Parathyroid adenoma (tissue), 2 donors: ENCODE measurements around the gene ECEL1.

Experiments used
- H2AFZ ChIP-seq: fragments of 300-600 bp; sonication (generic); one replicate; pipeline ENCODE4 v1.7.0; 2017; ENCODE audit warnings: antibody characterized with exemption, mild to moderate bottlenecking
- H3K27ac ChIP-seq: fragments of 300-600 bp; sonication (generic); one replicate; pipeline ENCODE4 v1.7.0; 2017
- H3K27me3 ChIP-seq: fragments of 300-600 bp; sonication (generic); one replicate; pipeline ENCODE4 v1.7.0; 2017; ENCODE audit warnings: low read length; ENCODE audit not compliant: control insufficient read depth, insufficient read depth
- H3K36me3 ChIP-seq: fragments of 300-600 bp; sonication (generic); one replicate; pipeline ENCODE4 v1.7.0; 2017; ENCODE audit warnings: low read length; ENCODE audit not compliant: control insufficient read depth, insufficient read depth
- H3K4me1 ChIP-seq: fragments of 300-600 bp; sonication (generic); one replicate; pipeline ENCODE4 v1.7.0; 2017; ENCODE audit warnings: control low read depth
- H3K4me2 ChIP-seq: fragments of 300-600 bp; sonication (generic); one replicate; pipeline ENCODE4 v1.7.0; 2017; ENCODE audit warnings: low read length
- H3K4me3 ChIP-seq: fragments of 300-600 bp; sonication (generic); one replicate; pipeline ENCODE4 v1.7.0; 2017; ENCODE audit warnings: low read depth, low read length
- H3K79me2 ChIP-seq: fragments of 300-600 bp; sonication (generic); one replicate; pipeline ENCODE4 v1.7.0; 2017; ENCODE audit warnings: control low read depth
- H3K9ac ChIP-seq: fragments of 300-600 bp; sonication (generic); one replicate; pipeline ENCODE4 v1.7.0; 2017; ENCODE audit warnings: mild to moderate bottlenecking
- H3K9me3 ChIP-seq: fragments of 300-600 bp; sonication (generic); one replicate; pipeline ENCODE4 v1.7.0; 2017; ENCODE audit warnings: low read length; ENCODE audit not compliant: control insufficient read depth
- CTCF ChIP-seq: fragments of 300-600 bp; sonication (generic); IDR thresholded peaks from one replicate; pipeline ENCODE4 v1.7.0; 2017; ENCODE audit warnings: antibody characterized with exemption, mild to moderate bottlenecking
- donor health status: primary hyperparathyroidism.

ECEL1 gene

GRCh38 chr2:232458661-232459418, 28.8 kb downstream of the ECEL1 start:
- Histone ChIP-seq H3K9me3 (no peaks in the 10 kb centered on the region), H3K4me1 (no peaks in the 10 kb centered on the region), H3K9ac (no peak overlapping the region), H3K36me3 (no peaks in the 10 kb centered on the region), H3K4me3 (no peak overlapping the region), H3K79me2 (no peaks in the 10 kb centered on the region), H3K4me2 (no peak overlapping the region), H2AFZ (no peak overlapping the region), H3K27ac (no peak overlapping the region), H3K27me3 (no peaks in the 10 kb centered on the region)
- TF ChIP-seq CTCF = no peak

GRCh38 chr2:232458051-232458660, 29.5 kb downstream of the ECEL1 start:
- Histone ChIP-seq H3K4me2 (no peak overlapping the region), H3K4me1 (no peaks in the 10 kb centered on the region), H3K36me3 (no peaks in the 10 kb centered on the region), H3K27ac (no peak overlapping the region), H2AFZ (no peak overlapping the region), H3K27me3 (no peaks in the 10 kb centered on the region), H3K79me2 (no peaks in the 10 kb centered on the region), H3K9me3 (no peaks in the 10 kb centered on the region), H3K9ac (no peak overlapping the region), H3K4me3 (no peak overlapping the region)
- no peak for TF ChIP-seq CTCF

GRCh38 chr2:232457121-232458011, 30.3 kb downstream of the ECEL1 start:
- no peak for TF ChIP-seq CTCF
- Histone ChIP-seq H3K4me1 (no peaks in the 10 kb centered on the region), H2AFZ (no peak overlapping the region), H3K9ac (no peak overlapping the region), H3K9me3 (no peaks in the 10 kb centered on the region), H3K4me2 (no peak overlapping the region), H3K79me2 (no peaks in the 10 kb centered on the region), H3K27me3 (no peaks in the 10 kb centered on the region), H3K27ac (no peak overlapping the region), H3K4me3 (no peak overlapping the region), H3K36me3 (no peaks in the 10 kb centered on the region)

GRCh38 chr2:232456296-232457120, 31.1 kb downstream of the ECEL1 start:
- Histone ChIP-seq H3K27me3 (no peaks in the 10 kb centered on the region), H2AFZ (no peak overlapping the region), H3K27ac (no peak overlapping the region), H3K9ac (no peak overlapping the region), H3K9me3 (no peaks in the 10 kb centered on the region), H3K4me3 (no peak overlapping the region), H3K4me1 (no peaks in the 10 kb centered on the region), H3K79me2 (no peaks in the 10 kb centered on the region), H3K4me2 (no peak overlapping the region), H3K36me3 (no peaks in the 10 kb centered on the region)
- TF ChIP-seq CTCF = no peak
